Measurements from ENCODE around the gene ZNF740.
"Not testable (repeated sequence)": the region's sequence is repeated elsewhere in the genome, so short reads cannot be mapped to it uniquely, and the experiment has no call there.

The ZNF740 gene

DNA sequence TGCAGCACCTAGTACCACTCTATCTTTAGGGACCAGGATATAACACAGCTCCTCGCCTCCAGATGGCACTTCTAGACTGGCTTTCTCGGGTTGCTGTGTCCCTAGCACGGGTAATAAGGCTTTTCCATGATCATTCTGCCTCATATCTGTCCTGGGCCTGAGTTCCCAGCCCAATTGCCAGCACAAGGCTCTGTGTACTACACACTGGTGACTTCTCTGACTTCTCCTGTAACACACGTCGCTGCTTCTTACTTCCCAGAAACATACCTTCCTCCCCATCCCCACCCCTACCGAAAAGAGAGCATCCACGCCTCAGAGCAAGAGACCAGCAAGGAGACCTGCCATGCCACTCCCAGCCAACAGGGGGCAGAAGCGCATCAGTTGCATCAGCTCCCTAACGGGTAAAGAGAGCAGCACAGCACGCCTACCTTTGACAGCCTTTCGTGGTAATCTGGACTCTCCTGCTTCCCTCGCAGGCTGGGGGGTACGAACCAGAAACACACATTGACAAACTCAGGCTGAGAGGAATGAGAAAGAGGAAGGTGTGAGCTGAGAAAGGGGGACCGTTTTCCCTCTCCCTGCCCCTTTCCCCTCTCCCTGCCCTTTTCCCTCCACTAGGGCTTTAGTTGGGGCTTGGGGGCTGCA, 21.2 kb upstream of the ZNF740 start:
- H3K27me3 ChIP-seq (ENCODE audit: control insufficient read depth, insufficient read depth, low read length) = no peaks in the 10 kb centered on the region
- H3K27ac ChIP-seq = no peak overlapping the region
- TF ChIP-seq CTCF (IDR thresholded peaks at IDR 0.05) = peak; percentile 99
- H3K79me2 ChIP-seq = no peaks in the 10 kb centered on the region
- H3K4me1 ChIP-seq = peaks cover 2% of the 10 kb centered on the region
- H3K4me2 ChIP-seq (ENCODE audit: low read length) = no peak overlapping the region
- H3K9ac ChIP-seq = no peak overlapping the region
- no peaks in the 10 kb centered on the region for H3K9me3 ChIP-seq (ENCODE audit: control insufficient read depth, low read length)
- no peak overlapping the region for H3K4me3 ChIP-seq (ENCODE audit: low read depth, low read length)
- H2AFZ ChIP-seq = peak overlapping the region; percentile 22
- no peaks in the 10 kb centered on the region for H3K36me3 ChIP-seq (ENCODE audit: control insufficient read depth, insufficient read depth, low read length)

DNA sequence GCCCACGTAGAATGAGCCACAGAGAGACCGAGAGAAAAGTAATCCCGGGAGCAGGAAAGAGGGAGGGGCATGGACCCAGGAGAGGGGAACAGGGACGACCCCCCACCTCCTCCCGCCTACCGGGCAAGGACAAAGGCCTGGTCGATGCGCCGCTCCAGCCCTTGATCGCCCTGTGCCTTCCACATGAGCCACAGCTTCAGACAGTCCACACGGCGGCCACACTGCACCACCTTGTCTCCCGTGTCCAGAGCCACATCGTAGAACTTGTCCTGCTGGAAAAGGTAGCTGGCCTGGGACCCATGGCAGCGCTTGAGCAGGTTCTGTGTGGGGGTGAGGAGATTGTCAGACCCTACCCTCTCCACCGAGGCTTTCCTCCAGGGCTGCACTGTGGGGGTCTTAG, 20.5 kb upstream of the ZNF740 start:
- no peak for TF ChIP-seq CTCF (IDR thresholded peaks at IDR 0.05)
- H3K27ac ChIP-seq = no peak overlapping the region
- H3K4me2 ChIP-seq (ENCODE audit: low read length) = no peak overlapping the region
- no peak overlapping the region for H3K9ac ChIP-seq
- no peaks in the 10 kb centered on the region for H3K9me3 ChIP-seq (ENCODE audit: control insufficient read depth, low read length)
- H3K36me3 ChIP-seq (ENCODE audit: control insufficient read depth, insufficient read depth, low read length) = no peaks in the 10 kb centered on the region
- no peaks in the 10 kb centered on the region for H3K27me3 ChIP-seq (ENCODE audit: control insufficient read depth, insufficient read depth, low read length)
- H3K4me3 ChIP-seq (ENCODE audit: low read depth, low read length) = no peak overlapping the region
- no peaks in the 10 kb centered on the region for H3K79me2 ChIP-seq
- H3K4me1 ChIP-seq = peaks cover 2% of the 10 kb centered on the region
- H2AFZ ChIP-seq = no peak overlapping the region

DNA sequence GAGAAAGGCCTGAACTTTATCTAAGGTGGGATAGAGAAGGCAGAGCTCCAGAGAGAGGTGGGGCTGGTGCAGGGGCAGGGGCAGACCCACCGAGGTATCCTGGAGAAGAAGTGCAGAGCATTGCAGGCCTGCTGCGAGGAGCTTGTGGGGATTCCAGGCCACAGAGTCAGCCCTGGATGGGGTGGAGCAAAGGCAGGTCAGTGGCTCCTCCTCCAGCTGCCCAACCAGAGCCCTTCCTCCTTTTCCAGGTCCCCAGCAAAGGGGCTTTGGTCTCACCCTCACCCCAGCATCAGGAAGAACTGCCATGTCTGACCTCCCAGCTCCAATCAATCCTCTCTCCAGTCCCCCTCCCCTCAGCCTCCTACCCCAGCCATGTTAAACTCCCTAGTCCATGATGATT, 19.8 kb upstream of the ZNF740 start:
- Histone ChIP-seq H3K4me3 (ENCODE audit: low read depth, low read length) (no peak overlapping the region), H3K27ac (no peak overlapping the region), H3K9me3 (ENCODE audit: control insufficient read depth, low read length) (no peaks in the 10 kb centered on the region), H3K79me2 (no peaks in the 10 kb centered on the region), H3K4me2 (ENCODE audit: low read length) (no peak overlapping the region), H3K27me3 (ENCODE audit: control insufficient read depth, insufficient read depth, low read length) (no peaks in the 10 kb centered on the region), H2AFZ (no peak overlapping the region), H3K9ac (no peak overlapping the region), H3K36me3 (ENCODE audit: control insufficient read depth, insufficient read depth, low read length) (no peaks in the 10 kb centered on the region), H3K4me1 (peaks cover 2% of the 10 kb centered on the region)
- TF ChIP-seq CTCF (IDR thresholded peaks at IDR 0.05) = no peak

DNA sequence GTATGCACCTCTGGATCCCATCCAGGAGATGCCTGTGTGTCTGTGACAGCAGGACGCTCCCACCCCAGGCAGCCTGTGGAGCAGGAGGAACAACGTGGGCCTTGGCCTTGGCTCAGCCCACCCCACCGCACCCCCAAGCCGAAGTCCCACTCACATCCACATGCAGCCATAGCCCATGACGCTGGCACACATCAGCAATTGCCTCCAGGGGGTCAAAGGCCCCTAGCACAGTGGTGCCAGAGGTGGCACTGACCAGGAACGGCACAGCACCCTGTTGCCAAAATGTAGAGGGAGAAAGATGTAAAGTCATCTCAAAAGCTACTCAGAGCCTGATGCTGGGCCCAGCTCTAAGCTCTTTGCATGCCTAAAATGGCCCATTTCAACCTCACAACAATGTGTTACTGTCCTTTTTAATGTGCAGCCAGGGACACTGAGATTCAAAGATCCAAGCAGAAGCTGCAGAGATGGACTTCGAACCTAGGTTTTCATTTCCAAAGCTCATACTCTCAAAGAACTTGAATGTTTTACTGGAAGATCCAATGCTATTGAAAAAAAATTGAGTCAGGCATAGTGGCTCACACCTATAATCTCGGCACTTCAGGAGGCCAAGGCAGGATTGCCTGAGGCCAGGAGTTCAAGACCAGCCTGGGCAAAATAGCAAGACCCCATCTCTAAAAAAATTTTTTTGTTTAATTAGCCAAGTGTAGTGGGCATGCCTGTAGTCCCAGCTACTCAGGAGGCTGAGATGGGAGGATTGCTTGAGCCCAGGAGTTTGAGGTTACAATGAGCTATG, 19.2 kb upstream of the ZNF740 start:
- Histone ChIP-seq H3K4me3 (ENCODE audit: low read depth, low read length) (no peak overlapping the region), H3K27me3 (ENCODE audit: control insufficient read depth, insufficient read depth, low read length) (no peaks in the 10 kb centered on the region), H3K36me3 (ENCODE audit: control insufficient read depth, insufficient read depth, low read length) (no peaks in the 10 kb centered on the region), H3K9ac (no peak overlapping the region), H3K27ac (no peak overlapping the region), H2AFZ (no peak overlapping the region), H3K4me1 (peaks cover 2% of the 10 kb centered on the region), H3K79me2 (no peaks in the 10 kb centered on the region), H3K4me2 (ENCODE audit: low read length) (no peak overlapping the region), H3K9me3 (ENCODE audit: control insufficient read depth, low read length) (no peaks in the 10 kb centered on the region)
- TF ChIP-seq CTCF (IDR thresholded peaks at IDR 0.05) = no peak

GRCh38 chr12:53163008-53163407, 17.5 kb upstream of the ZNF740 start:
- not testable (repeated sequence) for H3K9ac ChIP-seq; H3K36me3 ChIP-seq (ENCODE audit: control insufficient read depth, insufficient read depth, low read length); H3K9me3 ChIP-seq (ENCODE audit: control insufficient read depth, low read length); H3K4me2 ChIP-seq (ENCODE audit: low read length); H3K27me3 ChIP-seq (ENCODE audit: control insufficient read depth, insufficient read depth, low read length); H3K79me2 ChIP-seq; H3K4me3 ChIP-seq (ENCODE audit: low read depth, low read length); H3K27ac ChIP-seq; H3K4me1 ChIP-seq; H2AFZ ChIP-seq
